Thyroid gland (tissue), 4 donors: ENCODE measurements around the gene CNPPD1. TPM values are rescaled to one million over a fixed set of nuclear protein-coding genes. Genes with fewer than 3 reads are reported as not detected.

ENCODE experiments used
- DNase-seq, 2 donors: peaks; one replicate each; pipeline ENCODE4 v3.0.0-alpha.2; 2019
- H3K27ac ChIP-seq, 3 donors: fragments of 200-600 bp; sonication (generic); 1 replicate in 2 of 3; 2 replicates in 1 of 3; pipeline ENCODE4 v1.5.1; 2016 to 2019; ENCODE audit warnings: mild to moderate bottlenecking in 1 of 3, moderate library complexity in 1 of 3
- H3K27me3 ChIP-seq: fragments of 200-600 bp; sonication (generic); one replicate; pipeline ENCODE4 v1.5.1; 2019
- H3K36me3 ChIP-seq, 2 donors: fragments of 200-600 bp; sonication (generic); one replicate each; pipeline ENCODE4 v1.5.1; 2016 to 2019
- H3K4me1 ChIP-seq, 2 donors: fragments of 200-600 bp; sonication (generic); one replicate each; pipeline ENCODE4 v1.5.1; 2017 to 2019
- H3K4me3 ChIP-seq, 3 donors: fragments of 200-600 bp; sonication (generic); replicated peaks in 1 of 3; 1 replicate in 2 of 3; 2 replicates in 1 of 3; pipeline ENCODE4 v1.5.1; 2016; ENCODE audit warnings: mild to moderate bottlenecking in 1 of 3
- H3K9me3 ChIP-seq: fragments of 200-600 bp; sonication (generic); one replicate; pipeline ENCODE4 v1.5.1; 2017
- POLR2A ChIP-seq, 2 donors: fragments of 450-650 bp; IDR thresholded peaks; one replicate each; pipeline ENCODE4 v1.6.1; 2017; ENCODE audit warnings: antibody characterized with exemption in 2 of 2, mild to moderate bottlenecking in 2 of 2, moderate library complexity in 1 of 2
- WGBS, 2 donors: methylation state at CpG; one replicate each; pipeline ENCODE4 v1.1.5; 2017; 5-methylcytosine and 5-hydroxymethylcytosine counted together
- intact Hi-C: fragments of 100-400 bp; cut with DNase I; formaldehyde crosslinking; loops from one replicate; pipeline ENCODE4 v1.15.1; 2023
- total RNA-seq, 4 donors: library from RNA; depleted of rRNA; stranded (reverse); fragments of >200 nt; gene quantifications; one replicate each; pipeline ENCODE4 v1.2.3, GENCODE V29; 2016
- TF ChIP-seq, protein P1 (sequence below), 6 experiments: fragments of 200-600 bp in 3 of 6; fragments of 450-650 bp in 3 of 6; sonication (generic) in 3 of 6; IDR thresholded peaks; one replicate each; pipeline ENCODE4 v1.5.1; 2016 to 2019; ENCODE audit warnings: antibody characterized with exemption in 6 of 6, mild to moderate bottlenecking in 2 of 6, inconsistent platforms in 1 of 6, moderate library complexity in 1 of 6

Gene CNPPD1
- total RNA-seq, 4 donors from 2014 or later = 48.2 to 115 (median 65.0) TPM

DNA sequence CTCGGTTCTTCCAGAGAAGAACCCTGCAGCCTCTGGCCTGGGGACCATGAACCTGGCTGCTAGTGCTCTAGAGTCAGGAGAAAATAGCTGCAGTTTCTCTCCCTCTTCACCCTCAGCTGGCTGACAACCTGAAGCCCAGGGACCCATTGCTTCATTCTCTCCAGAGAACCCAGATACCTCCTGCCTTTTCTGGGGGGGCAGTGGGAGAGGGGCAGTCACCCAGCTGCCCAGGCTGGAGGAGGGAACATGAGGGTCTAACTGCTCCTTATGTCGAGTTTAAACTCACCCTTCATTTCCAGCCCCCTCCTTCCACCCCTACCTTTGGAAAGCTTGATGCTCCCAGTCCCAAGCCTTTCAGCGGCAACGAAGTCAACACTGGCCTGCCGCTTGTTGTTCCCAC lies 22.2 kb upstream of the CNPPD1 start:
- no peak for TF ChIP-seq POLR2A (IDR thresholded peaks at IDR 0.05)
- TF ChIP-seq, protein P1, sequence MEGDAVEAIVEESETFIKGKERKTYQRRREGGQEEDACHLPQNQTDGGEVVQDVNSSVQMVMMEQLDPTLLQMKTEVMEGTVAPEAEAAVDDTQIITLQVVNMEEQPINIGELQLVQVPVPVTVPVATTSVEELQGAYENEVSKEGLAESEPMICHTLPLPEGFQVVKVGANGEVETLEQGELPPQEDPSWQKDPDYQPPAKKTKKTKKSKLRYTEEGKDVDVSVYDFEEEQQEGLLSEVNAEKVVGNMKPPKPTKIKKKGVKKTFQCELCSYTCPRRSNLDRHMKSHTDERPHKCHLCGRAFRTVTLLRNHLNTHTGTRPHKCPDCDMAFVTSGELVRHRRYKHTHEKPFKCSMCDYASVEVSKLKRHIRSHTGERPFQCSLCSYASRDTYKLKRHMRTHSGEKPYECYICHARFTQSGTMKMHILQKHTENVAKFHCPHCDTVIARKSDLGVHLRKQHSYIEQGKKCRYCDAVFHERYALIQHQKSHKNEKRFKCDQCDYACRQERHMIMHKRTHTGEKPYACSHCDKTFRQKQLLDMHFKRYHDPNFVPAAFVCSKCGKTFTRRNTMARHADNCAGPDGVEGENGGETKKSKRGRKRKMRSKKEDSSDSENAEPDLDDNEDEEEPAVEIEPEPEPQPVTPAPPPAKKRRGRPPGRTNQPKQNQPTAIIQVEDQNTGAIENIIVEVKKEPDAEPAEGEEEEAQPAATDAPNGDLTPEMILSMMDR (IDR thresholded peaks at IDR 0.05) = no peak
- H3K36me3 ChIP-seq = no peaks in the 10 kb centered on the region
- no peaks in the 10 kb centered on the region for H3K4me1 ChIP-seq
- DNase-seq = no peak
- no peaks in the 10 kb centered on the region for H3K27me3 ChIP-seq
- 74 to 80% methylated on average over 5 of the region's 5 CpGs for WGBS, 2 donors
- intact Hi-C loops = no loop called here
- no peaks in the 10 kb centered on the region for H3K9me3 ChIP-seq
- no peak overlapping the region for H3K27ac ChIP-seq
- H3K4me3 ChIP-seq = no peak overlapping the region

DNA sequence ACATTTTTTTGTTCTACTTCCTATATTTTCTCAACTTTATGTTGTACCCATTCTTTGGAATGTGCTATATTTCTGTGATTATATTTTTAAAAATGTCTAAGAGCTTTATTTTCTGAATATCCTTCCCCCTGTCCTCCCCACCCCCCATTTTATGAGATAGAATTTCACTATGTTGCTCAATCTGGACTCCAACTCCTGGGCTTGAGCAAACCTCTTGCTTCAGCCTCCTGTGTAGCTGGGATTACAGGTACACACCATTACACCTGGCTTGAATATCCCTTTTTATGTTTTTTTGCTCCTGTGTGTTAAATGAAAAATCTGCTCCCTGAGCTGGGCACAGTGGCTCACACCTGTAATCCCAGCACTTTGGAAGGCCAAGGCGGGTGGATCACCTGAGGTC lies 20.7 kb upstream of the CNPPD1 start:
- H3K36me3 ChIP-seq = no peaks in the 10 kb centered on the region
- TF ChIP-seq, protein P1 (IDR thresholded peaks at IDR 0.05) = no peak
- no peak for TF ChIP-seq POLR2A (IDR thresholded peaks at IDR 0.05)
- H3K27me3 ChIP-seq = no peaks in the 10 kb centered on the region
- no peak overlapping the region for H3K4me3 ChIP-seq
- H3K9me3 ChIP-seq = no peaks in the 10 kb centered on the region
- DNase-seq = no peak
- no peak overlapping the region for H3K27ac ChIP-seq
- intact Hi-C loops = no loop called here
- WGBS, 2 donors = 100% methylated on average over 1 of the region's 1 CpG
- H3K4me1 ChIP-seq = peaks cover 2 to 8% of the 10 kb centered on the region in 2 donors

DNA sequence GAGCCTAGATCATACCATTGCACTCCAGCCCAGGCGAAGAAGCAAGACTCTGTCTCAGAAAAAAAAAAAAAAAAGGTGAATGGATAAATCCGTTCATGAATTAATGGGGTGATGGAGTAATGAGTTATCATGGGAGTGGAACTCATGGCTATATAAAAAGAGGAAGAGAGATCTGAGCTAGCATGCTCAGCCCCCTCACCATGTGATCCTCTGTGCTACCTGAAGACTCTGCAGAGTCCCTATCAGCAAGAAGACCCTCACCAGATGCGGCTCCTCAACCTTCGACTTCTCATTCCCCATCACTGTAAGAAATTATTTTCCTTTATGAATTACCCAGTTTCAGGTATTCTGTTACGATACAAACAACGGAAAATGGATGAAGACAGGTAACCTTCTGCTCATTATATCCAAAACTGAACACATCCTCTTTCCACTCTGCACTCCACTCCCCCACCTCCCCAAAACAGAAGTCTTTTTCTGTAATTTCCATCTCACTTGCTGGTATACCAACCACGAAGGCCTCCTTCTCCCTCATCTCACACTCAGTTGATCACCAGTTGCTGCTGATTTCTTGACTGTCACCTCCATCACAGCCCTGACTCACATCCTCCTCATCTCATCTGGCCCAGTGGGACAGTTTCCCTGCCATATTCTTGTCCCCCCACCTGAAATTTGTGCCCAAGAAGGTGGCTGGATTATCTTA lies 10.2 kb upstream of the CNPPD1 start:
- DNase-seq = no peak
- no peaks in the 10 kb centered on the region for H3K9me3 ChIP-seq
- intact Hi-C loops = no loop called here

DNA sequence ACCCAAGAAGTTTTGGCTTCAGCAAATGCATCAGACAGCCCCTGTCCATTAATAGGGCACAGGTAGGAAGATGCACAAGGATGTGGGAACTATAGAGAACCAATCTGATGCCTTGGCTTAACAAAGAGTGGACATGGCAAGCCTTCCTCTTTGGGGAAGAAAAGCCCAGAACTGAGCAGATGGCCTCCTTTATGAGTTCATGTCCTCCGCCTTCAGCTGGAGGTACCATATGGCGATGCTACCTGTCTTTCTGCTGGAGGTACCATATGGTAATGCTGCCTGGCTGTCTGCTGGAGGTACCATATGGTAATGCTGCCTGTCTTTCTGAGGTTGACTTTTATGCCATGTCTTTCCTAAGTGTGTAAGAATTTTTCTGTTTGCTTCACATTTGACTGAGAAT lies 7.4 kb upstream of the CNPPD1 start:
- DNase-seq = no peak
- Histone ChIP-seq H3K4me1 (peaks cover 5 to 7% of the 10 kb centered on the region in 2 donors), H3K36me3 (peaks cover 42 to 48% of the 10 kb centered on the region in 2 donors), H3K4me3 (no peak overlapping the region), H3K27me3 (no peaks in the 10 kb centered on the region), H3K9me3 (no peaks in the 10 kb centered on the region), H3K27ac (no peak overlapping the region)
- intact Hi-C loops = no loop called here
- TF ChIP-seq, protein P1 (IDR thresholded peaks at IDR 0.05) = no peak
- no peak for TF ChIP-seq POLR2A (IDR thresholded peaks at IDR 0.05)
- WGBS, 2 donors = 97 to 98% methylated on average over 2 of the region's 2 CpGs

More for the DNA sequence above, 10.2 kb upstream of the CNPPD1 start:
- Histone ChIP-seq H3K4me3 (no peak overlapping the region), H3K36me3 (peaks cover 23% of the 10 kb centered on the region in 2 donors), H3K4me1 (no peaks in the 10 kb centered on the region), H3K27ac (no peak overlapping the region), H3K27me3 (no peaks in the 10 kb centered on the region)
- 88 to 93% methylated on average over 7 of the region's 7 CpGs for WGBS, 2 donors
- TF ChIP-seq, protein P1 (IDR thresholded peaks at IDR 0.05) = no peak
- TF ChIP-seq POLR2A (IDR thresholded peaks at IDR 0.05) = no peak

DNA sequence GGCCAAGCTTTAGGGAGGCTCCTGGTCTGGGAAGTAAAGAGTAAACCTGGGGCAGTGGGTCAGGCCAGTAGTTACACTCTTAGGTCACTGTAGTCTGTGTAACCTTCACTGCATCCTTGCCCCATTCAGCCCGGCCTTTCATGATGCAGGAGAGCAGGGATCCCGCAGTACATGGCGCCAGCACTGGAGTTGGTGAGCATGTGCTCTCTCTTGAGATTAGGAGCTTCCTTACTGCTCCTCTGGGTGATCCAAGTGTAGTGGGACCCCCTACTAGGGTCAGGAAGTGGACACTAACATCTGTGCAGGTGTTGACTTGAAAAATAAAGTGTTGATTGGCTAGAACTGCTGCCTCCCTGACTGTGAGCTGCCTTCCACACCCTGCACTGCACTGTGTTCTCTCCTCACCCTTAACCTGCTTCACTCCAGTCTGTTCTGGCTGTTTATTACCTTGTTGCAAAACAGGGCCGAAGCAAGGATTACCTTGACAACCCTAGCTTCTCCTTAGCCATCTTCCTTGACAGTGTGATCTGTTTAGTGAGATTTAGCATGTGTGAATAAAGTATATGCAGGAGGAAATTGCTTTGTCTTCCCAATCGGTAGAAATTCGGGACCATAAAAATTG lies 6.5 kb upstream of the CNPPD1 start:
- no peak for TF ChIP-seq POLR2A (IDR thresholded peaks at IDR 0.05)
- TF ChIP-seq, protein P1 (IDR thresholded peaks at IDR 0.05) = no peak
- no peak for DNase-seq
- Histone ChIP-seq H3K4me1 (peaks cover 12 to 13% of the 10 kb centered on the region in 2 donors), H3K27me3 (no peaks in the 10 kb centered on the region), H3K36me3 (peaks cover 42 to 48% of the 10 kb centered on the region in 2 donors), H3K4me3 (no peak overlapping the region), H3K27ac (no peak overlapping the region), H3K9me3 (no peaks in the 10 kb centered on the region)
- 95 to 97% methylated on average over 6 of the region's 6 CpGs for WGBS, 2 donors
- intact Hi-C loops = no loop called here
